GM19438 (cell line): ENCODE results near the gene LRRC8E.

Experiments
- ATAC-seq: cut with Tn5 transposase; IDR thresholded peaks from one replicate; pipeline ENCODE4 v1.9.1; 2021; ENCODE audit warnings: low read depth; ENCODE audit not compliant: unreplicated experiment

LRRC8E gene

DNA sequence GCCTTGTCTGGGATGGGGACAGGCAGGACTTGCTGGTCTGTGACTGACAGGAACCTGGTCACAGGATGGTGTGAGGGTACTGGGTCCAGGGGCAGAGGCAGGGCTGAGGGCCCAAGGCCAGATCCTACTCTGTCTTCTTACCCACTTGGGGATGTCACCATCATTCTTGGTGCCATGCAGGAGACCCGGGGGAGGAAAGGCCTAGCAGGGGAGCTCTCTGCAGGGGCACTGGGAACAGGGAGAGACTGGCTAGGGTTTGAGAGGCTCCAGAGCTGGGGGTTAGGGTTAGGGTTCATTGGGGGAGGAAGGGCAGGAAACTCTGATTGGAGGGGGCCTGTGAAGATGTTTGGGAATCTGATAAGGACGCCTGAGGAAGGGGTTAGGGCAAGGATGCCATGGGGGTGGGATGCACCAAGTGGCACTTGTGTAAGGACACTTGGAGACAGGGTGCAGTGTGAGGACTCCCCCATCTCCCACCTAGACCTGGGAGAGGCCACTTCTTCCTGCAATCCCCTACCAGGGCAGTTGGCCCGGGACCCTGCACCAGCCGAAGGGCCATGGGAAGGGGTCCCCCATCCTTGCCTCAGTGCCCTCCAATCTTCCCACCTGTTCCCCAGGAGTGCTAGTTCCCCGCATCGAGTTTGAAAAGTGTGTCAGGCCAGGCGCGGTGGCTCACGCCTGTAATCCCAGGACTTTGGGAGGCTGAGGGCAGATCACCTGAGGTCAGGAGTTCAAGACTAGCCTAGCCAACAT lies 21.0 kb upstream of the LRRC8E start:
- ATAC-seq = no peak

DNA sequence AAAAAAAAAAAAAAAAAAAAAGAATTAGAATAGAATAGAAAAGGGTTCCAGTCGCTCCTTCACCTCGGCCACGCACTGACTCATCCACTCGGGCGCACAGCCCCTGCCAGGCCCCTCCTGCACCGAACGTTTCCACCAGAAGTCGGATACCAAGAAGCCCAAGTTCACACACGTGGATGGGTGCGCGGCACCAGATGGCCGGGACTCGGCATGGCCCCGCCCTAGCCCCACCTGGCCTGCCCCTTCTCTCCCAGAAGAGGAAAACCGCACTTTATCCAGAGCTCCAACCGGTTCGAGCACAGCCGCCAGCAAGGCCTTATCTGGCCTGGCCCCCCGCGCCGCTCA lies 20.0 kb upstream of the LRRC8E start:
- no peak for ATAC-seq

DNA sequence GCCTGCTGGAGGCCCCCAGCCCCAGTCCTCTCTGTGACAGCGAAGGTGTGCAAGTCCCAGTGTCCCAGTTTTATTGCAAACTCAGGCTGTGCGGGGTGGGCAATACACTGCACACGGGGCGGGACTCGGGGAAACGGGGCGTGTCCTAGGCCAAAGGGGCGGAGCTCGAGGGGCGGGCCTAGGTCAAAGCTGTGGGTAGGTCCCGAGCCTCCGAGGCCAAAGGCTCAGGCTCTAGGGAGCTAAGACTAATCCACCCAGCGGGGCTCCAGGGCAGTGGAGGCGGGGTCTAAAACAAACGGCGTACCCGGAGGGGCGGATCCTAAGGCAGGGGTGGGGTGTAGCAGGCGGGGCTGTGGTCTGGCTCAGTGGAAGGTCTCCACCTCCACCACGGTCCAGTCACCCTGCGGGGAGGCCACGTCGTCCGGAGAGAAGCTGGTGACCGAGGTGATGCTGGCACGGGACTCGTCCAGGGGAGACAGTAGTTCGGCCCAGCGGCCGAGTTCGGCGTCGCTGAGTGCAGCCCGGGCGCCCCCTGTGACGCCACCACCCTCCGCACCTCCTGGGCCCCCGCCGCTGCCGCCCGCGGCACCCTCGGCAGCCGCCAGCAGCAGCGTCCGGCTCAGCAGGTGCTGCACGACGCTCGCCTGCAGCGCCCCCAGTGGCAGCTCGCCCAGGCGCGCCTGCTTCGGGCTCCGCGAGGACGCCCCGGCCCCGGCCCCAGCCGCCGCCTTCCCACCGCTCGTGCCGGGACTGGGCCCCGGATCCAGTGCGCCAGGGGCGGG lies 19.4 kb upstream of the LRRC8E start:
- peak; percentile 41 for ATAC-seq

DNA sequence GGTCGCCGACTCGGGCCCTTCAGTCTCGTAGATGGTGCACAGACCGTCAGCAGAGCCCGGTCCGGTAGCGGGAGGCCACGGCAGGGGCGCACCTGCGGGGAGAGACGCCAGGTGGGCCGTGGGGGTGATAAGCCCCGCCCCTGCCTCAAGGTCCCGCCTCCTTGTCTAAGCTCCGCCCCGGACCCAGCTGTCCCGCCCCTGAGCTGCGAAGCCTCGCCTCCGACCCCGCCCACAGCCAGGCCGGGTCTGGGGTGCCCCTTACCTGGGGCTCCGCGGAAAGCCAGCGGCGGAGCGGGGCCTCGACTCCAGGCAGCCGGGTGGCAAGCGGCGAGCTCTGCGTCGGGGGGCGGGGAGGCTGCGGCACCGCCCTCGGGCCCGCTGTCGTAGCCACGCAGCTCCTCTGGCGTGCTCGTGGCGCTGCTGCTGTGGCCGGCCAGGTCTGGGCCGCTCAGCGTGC lies 18.8 kb upstream of the LRRC8E start:
- peak; percentile 43 for ATAC-seq

DNA sequence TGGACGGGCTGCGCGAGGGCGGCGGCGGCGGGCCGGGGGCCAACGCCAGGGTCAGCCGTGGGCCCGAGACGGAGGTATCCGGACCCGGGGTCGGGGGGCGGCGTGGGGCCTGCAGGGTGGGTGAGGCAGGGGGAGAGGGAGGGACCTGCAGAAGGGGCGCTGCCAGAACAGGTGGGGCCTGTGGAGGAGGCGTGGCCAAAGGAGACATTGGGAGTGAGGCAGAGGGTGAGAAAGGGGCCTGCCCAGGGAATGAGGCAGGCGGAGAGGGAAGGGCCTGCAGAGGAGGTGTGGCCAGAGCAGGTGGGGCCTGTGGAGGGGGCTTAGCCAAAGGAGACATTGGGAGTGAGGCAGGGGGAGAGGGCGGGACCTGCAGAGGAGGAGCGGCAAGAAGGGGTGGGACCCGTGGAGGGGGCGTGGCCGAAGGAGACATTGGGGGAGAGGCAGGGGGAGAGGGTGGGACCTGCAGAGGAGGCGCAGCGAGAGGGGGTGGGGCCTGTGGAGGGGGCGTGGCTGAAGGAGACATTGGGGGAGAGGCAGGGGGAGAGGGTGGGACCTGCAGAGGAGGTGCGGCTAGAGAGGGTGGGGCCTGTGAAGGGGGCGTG lies 18.3 kb upstream of the LRRC8E start:
- no peak for ATAC-seq

DNA sequence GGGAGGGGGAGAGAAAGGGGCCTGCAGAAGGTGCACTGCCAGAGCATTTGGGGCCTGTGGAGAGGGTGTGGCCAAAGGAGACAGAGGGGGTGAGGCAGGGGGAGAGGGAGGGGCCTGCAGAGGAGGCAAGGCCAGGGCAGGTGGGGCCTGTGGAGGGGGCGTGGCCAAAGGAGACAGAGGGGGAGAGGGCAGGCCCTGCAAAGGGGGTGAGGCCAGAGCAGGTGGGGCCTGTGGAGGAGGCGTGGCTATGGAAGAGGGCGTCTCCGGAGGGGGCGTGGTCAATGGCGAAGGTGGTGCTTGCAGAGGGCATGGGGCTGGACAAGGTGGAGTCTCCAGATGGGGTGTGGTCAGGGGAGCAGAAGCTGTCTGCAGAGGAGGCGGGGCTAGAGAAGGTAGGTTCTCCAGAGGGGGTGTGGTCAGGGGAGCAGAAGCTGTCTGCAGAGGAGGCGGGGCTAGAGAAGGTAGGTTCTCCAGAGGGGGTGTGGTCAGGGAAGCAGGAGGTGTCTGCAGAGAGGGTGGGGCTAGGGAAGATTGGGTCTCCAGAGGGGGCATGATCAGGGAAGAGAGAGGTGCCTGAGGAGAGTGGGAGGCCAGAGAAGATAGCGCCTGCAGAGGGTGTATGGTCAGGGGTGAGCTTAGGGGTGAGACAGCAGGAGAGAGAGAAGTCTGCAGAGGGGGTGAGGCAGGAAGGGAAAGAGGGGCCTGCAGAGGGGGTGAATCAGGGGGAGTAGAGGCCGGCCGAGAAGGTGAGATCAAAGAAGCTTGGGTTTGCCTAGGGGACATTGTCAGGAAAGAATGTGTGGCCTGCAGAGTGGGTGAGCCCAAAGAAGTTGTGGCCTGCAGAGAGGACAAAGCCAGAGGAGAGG lies 17.5 kb upstream of the LRRC8E start:
- no peak for ATAC-seq

DNA sequence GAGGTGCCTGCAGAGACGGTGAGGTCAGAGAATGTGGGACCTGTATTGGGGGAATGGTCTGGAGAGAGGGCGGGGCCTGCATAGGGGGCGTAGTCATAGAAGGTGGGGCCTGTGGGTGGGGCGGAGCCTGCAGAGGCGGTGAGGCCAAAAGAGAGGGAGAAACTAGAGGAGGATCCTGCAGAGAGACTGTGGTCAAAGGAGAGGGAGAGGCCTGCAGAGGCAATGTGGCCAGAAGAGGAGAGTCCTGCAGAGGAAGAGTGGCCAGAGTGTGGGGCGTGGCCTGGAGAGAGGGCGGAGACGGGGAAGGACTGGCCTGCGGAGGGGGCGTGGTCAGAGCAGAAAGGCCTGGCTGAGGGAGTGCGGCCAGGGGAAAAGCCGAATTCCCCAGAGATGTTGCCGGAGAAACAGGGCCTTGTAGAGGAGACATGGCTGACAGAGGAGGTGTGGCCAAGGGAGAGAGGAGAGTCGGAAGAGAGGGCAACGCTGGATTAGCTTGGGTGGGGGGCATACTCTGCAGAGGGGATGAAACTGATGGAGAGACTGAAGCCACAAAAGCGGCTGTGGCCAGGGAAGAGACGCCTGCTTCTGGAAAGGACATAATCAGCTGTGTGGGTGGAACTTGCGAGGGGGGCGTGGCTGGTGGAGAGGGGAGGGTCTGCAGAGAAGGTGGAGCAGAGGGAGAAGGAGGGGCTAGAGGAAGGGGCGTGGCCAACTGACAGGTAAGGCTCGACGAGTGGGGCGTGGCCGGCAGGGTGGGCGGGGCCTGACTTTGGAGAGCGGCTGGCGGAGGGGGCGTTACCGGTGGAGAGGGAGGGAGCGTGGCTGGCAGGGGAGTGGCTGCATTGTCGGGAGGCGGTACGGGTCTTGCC lies 16.6 kb upstream of the LRRC8E start:
- no peak for ATAC-seq

DNA sequence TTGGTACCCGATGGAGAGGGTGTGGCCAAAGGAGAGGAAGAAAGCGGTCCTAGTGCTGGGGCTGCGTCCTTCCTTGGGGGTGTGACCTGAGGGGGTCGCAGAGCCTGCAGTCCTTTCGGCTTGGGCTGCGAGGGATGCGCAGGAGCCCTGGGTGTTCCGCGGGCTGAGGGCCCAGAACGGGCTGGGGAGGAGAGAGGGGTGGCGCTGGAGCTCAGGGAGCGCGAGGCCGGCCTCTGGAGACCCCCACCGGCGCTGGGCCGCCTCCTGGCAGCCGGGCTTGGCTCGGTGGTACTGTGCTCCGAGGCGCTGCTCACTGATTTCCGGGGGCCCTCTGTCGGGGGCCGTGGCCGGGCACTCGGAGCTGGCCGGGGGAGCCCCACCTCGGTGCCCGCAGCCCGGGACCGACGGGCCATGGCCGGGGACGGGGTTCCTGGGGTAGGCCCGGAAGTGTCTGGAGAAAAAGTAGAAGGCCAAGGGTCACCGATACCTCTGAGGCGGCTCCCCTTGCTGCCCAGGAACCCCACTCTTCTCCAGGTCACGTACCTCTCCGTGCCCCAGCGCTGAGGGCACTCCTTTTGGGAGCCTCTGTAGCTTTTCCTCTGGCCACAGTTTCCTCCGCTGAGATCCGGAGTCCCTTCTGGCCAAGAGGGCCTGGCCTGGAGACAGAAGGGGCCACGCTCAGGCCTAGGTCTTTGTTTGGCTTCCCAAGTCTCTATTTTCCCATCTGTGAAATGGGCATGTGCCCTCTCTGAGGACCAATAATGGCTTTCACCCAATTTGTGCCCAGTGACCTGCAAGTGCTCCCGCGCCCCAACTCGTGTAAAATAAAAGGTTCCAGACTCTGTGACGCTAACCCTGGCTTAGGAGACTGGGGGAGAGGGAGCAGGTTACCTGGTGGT lies 15.8 kb upstream of the LRRC8E start:
- ATAC-seq = no peak

DNA sequence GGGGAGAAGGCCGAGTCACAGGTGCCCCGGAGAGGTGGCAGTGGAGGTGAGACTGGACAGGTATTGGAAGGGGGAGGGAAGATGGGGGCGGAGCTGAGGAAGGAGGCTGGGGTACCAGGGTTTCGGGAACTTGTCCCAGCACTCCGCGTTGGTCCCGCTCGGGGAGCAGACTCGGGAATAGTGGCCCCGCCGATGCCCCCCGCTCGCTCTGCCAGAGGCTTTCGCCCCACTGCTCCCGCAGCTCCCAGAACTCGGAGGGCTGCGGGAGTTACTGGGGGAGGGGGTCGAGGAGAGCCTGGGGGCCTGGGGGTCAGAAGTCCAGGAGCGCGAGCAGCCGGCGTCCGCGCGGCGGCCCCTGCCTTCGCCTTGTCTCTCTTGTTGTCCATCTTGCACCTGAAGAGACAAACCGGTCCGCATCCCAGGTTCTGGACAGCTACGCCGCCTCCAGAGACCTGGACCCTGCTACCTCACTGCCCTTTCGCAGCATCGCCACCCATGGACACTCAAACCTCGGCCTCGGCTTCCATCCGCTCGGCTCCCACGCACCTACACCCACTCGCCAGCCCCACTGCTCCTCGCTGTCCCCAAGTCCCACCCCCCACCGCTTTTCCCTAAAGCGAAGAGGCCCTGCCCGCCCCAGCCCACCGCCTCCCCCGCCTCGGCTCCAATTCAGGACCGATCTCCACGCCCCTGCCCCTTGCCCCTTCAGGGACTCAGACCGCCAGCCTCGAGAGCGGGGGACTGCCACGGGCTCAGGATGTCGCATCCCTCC lies 14.8 kb upstream of the LRRC8E start:
- no peak for ATAC-seq

DNA sequence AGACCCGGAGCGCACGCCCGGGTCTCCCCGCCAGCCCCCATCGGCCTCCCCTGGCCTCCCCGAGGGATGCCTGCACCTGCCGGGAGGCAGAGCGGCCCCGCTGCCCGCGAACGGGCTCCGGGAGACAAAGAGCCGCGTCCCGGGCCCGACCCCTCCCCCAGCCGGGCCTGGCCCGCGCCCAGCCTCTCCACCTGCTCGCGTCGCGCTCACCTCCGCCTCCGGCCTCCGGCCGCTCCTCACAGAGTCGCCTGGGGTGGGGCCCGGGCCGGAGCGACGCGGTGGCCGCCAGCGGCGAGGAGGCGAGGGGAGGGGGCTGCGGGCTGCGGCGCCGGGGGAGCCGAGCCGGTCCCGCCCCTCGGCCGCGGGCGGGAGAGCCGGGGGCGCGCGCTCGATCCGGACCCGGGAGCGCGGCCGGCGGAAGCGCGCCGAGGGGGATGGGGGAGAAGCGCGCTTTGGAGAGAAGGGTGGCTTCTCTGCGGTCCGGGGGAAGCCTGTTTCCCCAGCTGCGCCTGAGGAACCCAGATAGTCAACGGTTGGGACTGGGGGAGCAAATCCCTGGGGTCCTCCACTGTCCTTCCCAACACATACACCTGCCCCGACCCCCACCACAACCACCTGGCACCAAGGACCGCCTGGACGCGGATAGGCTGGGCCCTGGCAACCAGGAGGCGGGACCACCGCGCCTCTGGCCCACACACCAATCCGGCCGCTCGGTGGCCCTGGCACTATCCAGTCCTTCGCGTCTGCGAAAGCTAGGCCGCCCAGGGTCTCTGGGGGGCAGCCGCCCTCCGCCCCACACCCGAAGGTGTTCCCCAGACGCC lies 14.0 kb upstream of the LRRC8E start, which contains the start of gene PRR36:
PRR36 (minus strand) TSS at position 315 of the 821 bp plus-strand sequence. CDS start 701 bp downstream, outside the sequence.
- no peak for ATAC-seq

DNA sequence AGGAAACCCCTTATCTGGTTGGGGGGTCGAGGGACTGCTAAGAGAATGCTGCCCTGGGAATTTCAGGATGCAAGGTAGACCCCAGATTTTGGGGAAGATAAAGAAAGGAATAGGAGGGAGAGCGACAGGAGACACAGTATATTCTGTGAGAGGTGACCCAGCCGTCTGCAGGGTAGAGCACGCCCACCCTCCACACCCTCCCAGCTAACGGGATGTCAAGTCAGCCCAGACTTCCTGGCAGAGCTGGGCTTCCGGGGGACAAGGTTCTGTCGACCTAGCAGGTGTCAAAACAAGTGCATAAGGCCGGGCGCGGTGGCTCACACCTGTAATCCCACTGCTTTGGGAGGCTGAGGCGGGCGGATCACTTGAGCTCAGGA lies 13.4 kb upstream of the LRRC8E start:
- ATAC-seq = no peak

DNA sequence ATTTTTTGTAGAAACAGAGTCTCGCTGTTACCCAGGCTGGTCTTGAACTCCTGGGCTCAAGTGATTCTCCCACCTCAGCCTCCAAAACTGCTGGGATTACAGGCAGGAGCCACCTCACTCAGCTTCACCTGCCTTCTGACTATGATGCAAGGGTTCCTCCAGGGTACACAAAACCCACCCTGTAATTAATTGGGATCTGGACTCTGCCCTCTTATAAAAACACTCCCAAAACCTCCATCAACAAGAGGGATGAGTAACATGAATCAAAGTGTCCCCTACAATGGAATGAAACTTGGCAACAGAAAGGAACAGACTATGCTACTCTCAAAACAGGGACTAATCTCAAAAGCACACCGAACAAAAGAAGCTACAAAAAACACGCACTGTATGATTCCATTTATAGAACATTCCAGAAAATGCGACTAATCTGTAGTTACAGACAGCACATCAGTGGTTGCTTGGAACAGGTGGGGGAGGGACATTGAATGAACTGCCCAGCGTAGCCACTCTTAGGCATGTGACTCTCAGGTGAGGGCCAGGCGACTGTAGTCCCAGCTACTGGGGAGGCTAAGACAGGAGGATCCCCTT lies 11.0 kb upstream of the LRRC8E start:
- no peak for ATAC-seq

DNA sequence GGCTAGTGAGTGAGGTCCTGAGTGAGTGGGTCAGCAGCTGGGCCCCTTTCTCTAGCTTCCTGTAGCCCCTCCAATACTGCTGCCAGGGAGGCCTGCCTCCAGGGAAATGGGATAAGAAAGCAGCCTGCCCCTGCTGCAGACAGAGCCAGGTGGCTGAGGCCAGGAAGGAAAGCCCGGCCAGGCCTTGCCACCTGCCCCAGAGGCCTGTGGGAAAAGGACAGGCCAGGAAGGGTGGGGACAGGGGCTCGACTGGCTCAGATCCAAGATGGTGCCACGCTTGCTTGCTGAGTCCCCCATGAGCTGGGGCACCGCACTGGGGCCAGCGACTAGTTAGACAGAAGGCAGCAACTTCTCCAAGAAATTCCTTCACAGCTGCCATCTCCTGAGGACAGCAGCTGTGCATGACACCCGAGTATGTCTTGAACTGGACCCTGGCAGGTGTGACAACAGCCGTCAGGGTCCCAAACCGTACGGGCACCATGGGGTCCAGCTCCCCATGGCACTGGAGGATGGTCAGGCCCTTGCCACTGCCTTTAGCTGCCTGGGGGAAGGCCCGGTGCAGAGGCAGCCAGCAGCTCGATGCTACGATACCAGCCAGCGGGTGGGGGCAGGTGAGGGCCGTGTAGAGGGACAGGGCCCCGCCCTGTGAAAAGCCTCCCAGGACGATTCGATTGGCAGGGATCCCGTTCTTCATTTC lies 9.1 kb upstream of the LRRC8E start:
- no peak for ATAC-seq

DNA sequence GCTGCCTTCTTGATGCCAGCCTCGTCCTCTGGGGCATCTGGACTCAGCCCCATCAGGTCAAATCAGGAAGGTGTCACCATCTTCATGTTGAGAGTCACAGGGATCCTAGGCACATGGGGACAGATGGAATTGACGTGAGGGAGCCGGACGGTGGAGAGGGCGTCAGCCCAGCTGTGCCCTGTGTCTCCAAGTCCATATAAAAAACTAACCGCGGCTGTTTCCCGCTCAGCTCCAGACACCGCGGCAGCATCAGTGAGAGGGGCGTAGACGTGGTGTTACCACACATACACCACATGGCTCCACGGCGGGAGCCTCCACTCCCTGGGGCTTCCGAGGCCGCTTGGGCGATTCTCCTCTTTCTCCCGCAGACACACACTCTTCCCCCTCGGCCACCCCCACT lies 8.5 kb upstream of the LRRC8E start:
- ATAC-seq = no peak

DNA sequence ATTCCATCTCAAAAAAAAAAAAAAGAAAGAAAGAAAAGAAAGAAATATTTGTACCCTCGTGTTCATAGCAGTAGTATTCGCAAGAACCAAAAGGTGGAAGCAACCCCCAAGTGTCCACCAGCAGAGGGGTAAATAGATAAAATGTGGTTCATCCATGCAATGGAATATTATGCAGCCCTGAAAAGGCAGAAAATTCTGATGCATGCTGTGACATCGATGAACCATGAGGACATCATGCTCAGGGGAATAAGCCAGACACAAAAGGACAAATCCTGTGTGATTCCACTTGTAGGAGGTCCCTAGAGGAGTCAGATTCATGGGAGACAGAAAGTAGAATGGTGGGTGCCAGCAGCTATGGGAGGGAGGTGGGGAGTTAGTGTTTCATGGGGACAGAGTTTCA lies 6.4 kb upstream of the LRRC8E start:
- ATAC-seq = no peak

DNA sequence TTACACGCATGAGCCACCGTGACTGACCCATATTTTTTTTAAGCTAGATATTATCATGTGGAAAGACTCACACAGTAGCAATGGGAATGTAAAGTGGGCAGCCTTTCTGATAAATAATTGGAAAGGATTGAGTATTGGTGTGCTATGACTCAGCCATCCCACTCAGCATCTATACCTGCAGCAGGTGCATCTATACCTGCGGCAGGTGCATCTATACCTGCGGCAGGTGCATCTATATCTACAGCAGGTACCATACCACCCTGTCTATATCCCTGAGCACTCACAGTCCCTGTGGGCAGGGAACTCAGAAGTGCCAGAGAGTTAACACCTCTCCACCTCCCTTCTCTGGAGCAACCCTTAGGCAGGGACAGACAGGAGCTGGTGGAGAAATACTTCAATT lies 5.2 kb upstream of the LRRC8E start:
- no peak for ATAC-seq
